GM10266 (cell line): ENCODE measurements around the gene MYOM1.

Experiments
- DNase-seq: peaks from one replicate; pipeline ENCODE4 v3.0.0; 2012; ENCODE audit errors: extremely low spot score
- CTCF ChIP-seq: IDR thresholded peaks from 2 replicates; pipeline ENCODE4 v1.5.1; 2012; ENCODE audit warnings: mild to moderate bottlenecking, low read depth; ENCODE audit not compliant: control insufficient read depth, insufficient read depth; ENCODE audit errors: missing control alignments

The MYOM1 gene

GRCh38 chr18:3219631-3220335 is at the start of gene MYOM1:
Gene MYOM1 (minus strand): TSS chr18:3219968. CDS start chr18:3215223, 4,745 bp downstream.
- DNase-seq: no peak
- no peak for TF ChIP-seq CTCF

- DNase-seq: no peak
- TF ChIP-seq CTCF: no peak
These were observed 49.6 kb upstream of the MYOM1 start for GRCh38 chr18:3269241-3269913.

- TF ChIP-seq CTCF: no peak
- DNase-seq: no peak
These were observed 48.5 kb upstream of the MYOM1 start for GRCh38 chr18:3268306-3268705.

- DNase-seq: no peak
- no peak for TF ChIP-seq CTCF
These were observed 46.4 kb upstream of the MYOM1 start for GRCh38 chr18:3266062-3266608.

GRCh38 chr18:3265564-3266033 is 45.8 kb upstream of the MYOM1 start:
- DNase-seq: no peak
- no peak for TF ChIP-seq CTCF

GRCh38 chr18:3264362-3264761 is 44.6 kb upstream of the MYOM1 start:
- DNase-seq: no peak
- no peak for TF ChIP-seq CTCF
